BLaER1 treated with 17β-estradiol and CSF1 and Interleukin-3, amounts not matched to agents 10 nM and 100 nM (cell line): ENCODE measurements around the gene AP2S1.
"Not testable (repeated sequence)": the region's sequence is repeated elsewhere in the genome, so short reads cannot be mapped to it uniquely, and the experiment has no call there.

ENCODE experiments used
- H3K27ac ChIP-seq, 11 experiments: shearing (Covaris generic); formaldehyde crosslinking; 2 replicates each; pipeline ENCODE4 v1.8.1; 2022
- H3K27me3 ChIP-seq, 11 experiments: shearing (Covaris generic); formaldehyde crosslinking; 2 replicates each; pipeline ENCODE4 v1.8.1; 2022
- H3K36me3 ChIP-seq, 11 experiments: shearing (Covaris generic); formaldehyde crosslinking; 2 replicates each; pipeline ENCODE4 v1.8.1; 2022
- H3K4me1 ChIP-seq, 10 experiments: shearing (Covaris generic); formaldehyde crosslinking; 2 replicates each; pipeline ENCODE4 v1.8.1; 2022
- H3K4me2 ChIP-seq, 11 experiments: shearing (Covaris generic); formaldehyde crosslinking; 2 replicates each; pipeline ENCODE4 v1.8.1; 2022
- H3K4me3 ChIP-seq, 10 experiments: shearing (Covaris generic); formaldehyde crosslinking; 2 replicates each; pipeline ENCODE4 v1.8.1; 2022
- H3K9ac ChIP-seq, 11 experiments: shearing (Covaris generic); formaldehyde crosslinking; 2 replicates each; pipeline ENCODE4 v1.8.1; 2022
- H3K9me3 ChIP-seq, 11 experiments: shearing (Covaris generic); formaldehyde crosslinking; replicated peaks in 1 of 11; 2 replicates each; pipeline ENCODE4 v1.8.1; 2022
- H4K20me1 ChIP-seq, 11 experiments: shearing (Covaris generic); formaldehyde crosslinking; 2 replicates each; pipeline ENCODE4 v1.8.1; 2022
- Cebpa-rat ChIP-seq, 11 experiments: shearing (Covaris generic); IDR thresholded peaks; 2 replicates each; pipeline ENCODE4 v1.8.1; 2022

The AP2S1 gene

GRCh38 chr19:46825731-46826055 lies 25.0 kb downstream of the AP2S1 start:
- Histone ChIP-seq H3K27ac (peak overlapping the region in 8 of 11 experiments; percentile 28 to 93 (median 62); a peak in 14 of 22 replicates), H3K9me3 (no peaks in the 10 kb centered on the region), H3K4me1 (peaks cover 64 to 81% (median 72%) of the 10 kb centered on the region in 10 experiments), H3K9ac (peak overlapping the region in 6 of 11 experiments; percentile 5 to 65 (median 45); a peak in 8 of 22 replicates), H4K20me1 (peaks cover 0 to 10% (median 0%) of the 10 kb centered on the region in 11 experiments; a peak in 4 of 22 replicates), H3K36me3 (no peaks in the 10 kb centered on the region), H3K4me2 (peak overlapping the region in 10 of 11 experiments; percentile 50 to 94 (median 84); a peak in 18 of 22 replicates), H3K27me3 (no peaks in the 10 kb centered on the region), H3K4me3 (no peak overlapping the region)
- TF ChIP-seq Cebpa-rat (IDR thresholded peaks at IDR 0.05) = no peak

GRCh38 chr19:46824890-46825730 lies 25.5 kb downstream of the AP2S1 start:
- Histone ChIP-seq H3K4me3 (peak overlapping the region in 5 of 10 experiments; percentile 2 to 48 (median 25); a peak in 6 of 20 replicates), H3K9ac (peak overlapping the region; percentile 31 to 74 (median 60); a peak in 20 of 22 replicates), H3K9me3 (no peaks in the 10 kb centered on the region), H3K27me3 (no peaks in the 10 kb centered on the region), H3K36me3 (no peaks in the 10 kb centered on the region), H3K4me1 (peaks cover 67 to 81% (median 74%) of the 10 kb centered on the region in 10 experiments), H3K27ac (peak overlapping the region; percentile 47 to 93 (median 73); a peak in 21 of 22 replicates), H3K4me2 (peak overlapping the region; percentile 65 to 94 (median 83)), H4K20me1 (peaks cover 0 to 10% (median 0%) of the 10 kb centered on the region in 11 experiments; a peak in 4 of 22 replicates)
- peak in 3 of 11 experiments; percentile 23 to 46 (median 26); a peak in 4 of 22 replicates for TF ChIP-seq Cebpa-rat (IDR thresholded peaks at IDR 0.05)

GRCh38 chr19:46823049-46823448 lies 27.6 kb downstream of the AP2S1 start:
- peak overlapping the region in 8 of 11 experiments; percentile 81 to 93 (median 87); a peak in 15 of 22 replicates for H3K27ac ChIP-seq
- H3K36me3 ChIP-seq = no peaks in the 10 kb centered on the region
- TF ChIP-seq Cebpa-rat (IDR thresholded peaks at IDR 0.05) = no peak
- no peak overlapping the region for H3K4me3 ChIP-seq
- peak overlapping the region in 2 of 11 experiments; percentile 75 to 76; a peak in 2 of 22 replicates for H3K9ac ChIP-seq
- peak overlapping the region in 10 of 11 experiments; percentile 18 to 94 (median 90); a peak in 13 of 22 replicates for H3K4me2 ChIP-seq
- peaks cover 0 to 10% (median 0%) of the 10 kb centered on the region in 11 experiments; a peak in 4 of 22 replicates for H4K20me1 ChIP-seq
- peaks cover 75 to 87% (median 79%) of the 10 kb centered on the region in 10 experiments for H3K4me1 ChIP-seq
- H3K9me3 ChIP-seq = peaks cover 0 to 10% (median 6%) of the 10 kb centered on the region in 11 experiments; a peak in 9 of 22 replicates
- no peaks in the 10 kb centered on the region for H3K27me3 ChIP-seq

GRCh38 chr19:46822410-46822787 lies 28.2 kb downstream of the AP2S1 start:
- H3K9me3 ChIP-seq = peaks cover 0 to 11% (median 6%) of the 10 kb centered on the region in 11 experiments; a peak in 9 of 22 replicates
- H3K4me1 ChIP-seq = peaks cover 75 to 87% (median 79%) of the 10 kb centered on the region in 10 experiments
- peak overlapping the region; percentile 86 to 94 (median 91) for H3K4me2 ChIP-seq
- not testable (repeated sequence) for H3K27me3 ChIP-seq, H3K36me3 ChIP-seq, H4K20me1 ChIP-seq
- peak overlapping the region; percentile 49 to 93 (median 84); a peak in 19 of 22 replicates for H3K27ac ChIP-seq
- peak overlapping the region in 1 of 10 experiments; percentile 42; a peak in 3 of 20 replicates for H3K4me3 ChIP-seq
- peak overlapping the region in 8 of 11 experiments; percentile 60 to 83 (median 74); a peak in 14 of 22 replicates for H3K9ac ChIP-seq

GRCh38 chr19:46821512-46822409 lies 28.9 kb downstream of the AP2S1 start:
- peak overlapping the region in 9 of 11 experiments; percentile 1 to 83 (median 73); a peak in 18 of 22 replicates for H3K9ac ChIP-seq
- peaks cover 75 to 83% (median 77%) of the 10 kb centered on the region in 10 experiments for H3K4me1 ChIP-seq
- peaks cover 0 to 11% (median 6%) of the 10 kb centered on the region in 11 experiments; a peak in 9 of 22 replicates for H3K9me3 ChIP-seq
- no peaks in the 10 kb centered on the region for H3K36me3 ChIP-seq
- H4K20me1 ChIP-seq = peaks cover 0 to 10% (median 0%) of the 10 kb centered on the region in 11 experiments; a peak in 4 of 22 replicates
- no peaks in the 10 kb centered on the region for H3K27me3 ChIP-seq
- peak overlapping the region; percentile 49 to 93 (median 84); a peak in 20 of 22 replicates for H3K27ac ChIP-seq
- peak overlapping the region in 9 of 10 experiments; percentile 12 to 47 (median 38); a peak in 14 of 20 replicates for H3K4me3 ChIP-seq
- H3K4me2 ChIP-seq = peak overlapping the region; percentile 86 to 94 (median 91)
- no peak for TF ChIP-seq Cebpa-rat (IDR thresholded peaks at IDR 0.05)

GRCh38 chr19:46818812-46819211 lies 31.8 kb downstream of the AP2S1 start:
- Histone ChIP-seq H3K4me2 (peak overlapping the region in 9 of 11 experiments; percentile 89 to 94 (median 92); a peak in 16 of 22 replicates), H3K9me3 (peaks cover 0 to 11% (median 6%) of the 10 kb centered on the region in 11 experiments; a peak in 9 of 22 replicates)
- no peak for TF ChIP-seq Cebpa-rat (IDR thresholded peaks at IDR 0.05)

GRCh38 chr19:46815833-46816627 lies 34.6 kb downstream of the AP2S1 start:
- peak overlapping the region in 7 of 11 experiments; percentile 10 to 51 (median 14); a peak in 8 of 22 replicates for H3K4me2 ChIP-seq
- no peak overlapping the region for H3K27ac ChIP-seq
- TF ChIP-seq Cebpa-rat (IDR thresholded peaks at IDR 0.05) = no peak
- no peak overlapping the region for H3K4me3 ChIP-seq
- H3K27me3 ChIP-seq = peaks cover 0 to 28% (median 0%) of the 10 kb centered on the region in 11 experiments; a peak in 9 of 22 replicates
- H4K20me1 ChIP-seq = no peaks in the 10 kb centered on the region
- peak overlapping the region in 2 of 11 experiments; percentile 5 to 13; a peak in 1 of 22 replicates for H3K9ac ChIP-seq
- peaks cover 27 to 68% (median 49%) of the 10 kb centered on the region in 10 experiments for H3K4me1 ChIP-seq
- H3K9me3 ChIP-seq = peaks cover 0 to 11% (median 6%) of the 10 kb centered on the region in 11 experiments; a peak in 9 of 22 replicates
- H3K36me3 ChIP-seq = no peaks in the 10 kb centered on the region

More at GRCh38 chr19:46818812-46819211, 31.8 kb downstream of the AP2S1 start:
- Histone ChIP-seq H3K36me3 (no peaks in the 10 kb centered on the region), H3K27me3 (peaks cover 0 to 10% (median 0%) of the 10 kb centered on the region in 11 experiments; a peak in 3 of 22 replicates), H3K4me3 (no peak overlapping the region), H4K20me1 (no peaks in the 10 kb centered on the region), H3K9ac (0 out of 22 replicates have a peak overlapping the region, but pooled peaks of 1 of the 11 experiments have one; percentile 41), H3K27ac (peak overlapping the region in 4 of 11 experiments; percentile 74 to 93 (median 89); a peak in 5 of 22 replicates), H3K4me1 (peaks cover 47 to 71% (median 59%) of the 10 kb centered on the region in 10 experiments)
